ENCODE measurements around the gene MCTP2. TPM values are rescaled to one million over a fixed set of nuclear protein-coding genes. Genes with fewer than 3 reads are reported as not detected.

MCTP2 gene
- total and polyA plus RNA-seq, 2 of the 8 experiments (the other 6 are each of a cell fraction or from before 2014, with no cell fraction given): 3.4 to 4.5 TPM

DNA sequence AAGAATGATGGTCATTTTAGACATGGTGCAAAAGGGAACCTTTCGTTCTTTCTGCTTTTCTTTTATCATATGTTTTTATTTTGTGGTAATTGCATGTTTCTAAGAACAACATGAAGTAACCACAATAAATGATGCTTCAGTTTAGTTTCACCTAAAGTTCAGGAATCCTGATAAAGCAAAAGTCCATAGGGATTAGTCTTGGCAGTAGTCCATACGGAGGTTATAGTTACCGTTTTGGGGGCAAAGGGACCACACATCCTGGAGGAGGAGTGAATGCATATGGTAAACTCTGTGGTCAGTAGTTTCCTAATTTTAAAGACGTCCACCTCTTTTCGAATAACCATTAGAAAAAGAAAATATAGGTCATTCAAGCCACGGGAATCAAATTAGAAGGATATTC is 141.5 kb downstream of the MCTP2 start:
- H3K4ac ChIP-seq (replicated peaks; ENCODE audit: insufficient read length, low read depth, low read length): no peak overlapping the region
- no peak overlapping the region for H2BK5ac ChIP-seq (ENCODE audit: low read depth, low read length)
- no peak overlapping the region for H3K27ac ChIP-seq (ENCODE audit: low read depth, low read length)
- no peak overlapping the region for H4K5ac ChIP-seq (ENCODE audit: insufficient read length, low read depth, low read length)
- no peak overlapping the region for H4K8ac ChIP-seq (ENCODE audit: extremely low read depth, insufficient read depth, low read length)
- WGBS, 2 experiments (ENCODE audit: extremely low coverage in 1 of 2, insufficient coverage in 1 of 2, insufficient read length in 1 of 2, insufficient replicate concordance in 2 of 2, low coverage in 1 of 2, low lambda C conversion rate in 2 of 2, missing lambda C conversion rate in 1 of 2): 81% methylated on average over 6 of the region's 6 CpGs; no CpG with 5 or more reads in 1 of the 2 experiments
- no peaks in the 10 kb centered on the region for H3K27me3 ChIP-seq (replicated peaks in 1 of 4; ENCODE audit: control insufficient read depth in 3 of 4, extremely low read depth in 1 of 4, insufficient read depth in 3 of 4, low read length in 3 of 4)
- POLR2A ChIA-PET (ENCODE audit: partially characterized antibody): no interaction called here
- no peak overlapping the region for H3K4me2 ChIP-seq (ENCODE audit: insufficient read depth in 1 of 2, low read depth in 2 of 2, low read length in 2 of 2)
- no peak overlapping the region for H3K23ac ChIP-seq (ENCODE audit: insufficient read length)
- H4K91ac ChIP-seq (replicated peaks; ENCODE audit: insufficient read length, low read length): no peak overlapping the region
- H3K4me1 ChIP-seq (replicated peaks in 1 of 4; ENCODE audit: control insufficient read depth in 3 of 4, insufficient read depth in 4 of 4, low read length in 3 of 4): no peaks in the 10 kb centered on the region
- H3K9me3 ChIP-seq (ENCODE audit: insufficient read depth in 2 of 2, low read depth in 1 of 2, low read length in 1 of 2): no peaks in the 10 kb centered on the region
- H3K23me2 ChIP-seq (ENCODE audit: low read depth, low read length): no peaks in the 10 kb centered on the region
- no peak overlapping the region for H3K18ac ChIP-seq (ENCODE audit: extremely low read depth, low read length)
- H3K56ac ChIP-seq (replicated peaks; ENCODE audit: insufficient read length, low read depth, low read length): no peak overlapping the region
- CTCF ChIA-PET (ENCODE audit: partially characterized antibody): interaction anchor here (0.6 to 0.9 kb wide), 2 partner anchors 210 to 298 kb away, joined by 3 read pairs; no protein-coding TSS in a partner anchor
- FAIRE-seq (no peak), DNase-seq (ENCODE audit: low read depth in 1 of 2, low spot score in 2 of 2) (no peak)
- no peak overlapping the region for H2BK20ac ChIP-seq (ENCODE audit: low read length)
- no peak overlapping the region for H2BK120ac ChIP-seq (replicated peaks; ENCODE audit: low read depth, low read length)
- H2AK5ac ChIP-seq (ENCODE audit: low read depth, low read length): no peak overlapping the region
- H3K14ac ChIP-seq (ENCODE audit: insufficient read length): no peak overlapping the region
- H4K20me1 ChIP-seq (replicated peaks in 1 of 2; ENCODE audit: control insufficient read depth in 1 of 2, insufficient read depth in 2 of 2, low read length in 2 of 2): no peaks in the 10 kb centered on the region
- H2BK15ac ChIP-seq (ENCODE audit: low read length): no peak overlapping the region
- H3K79me2 ChIP-seq (ENCODE audit: control insufficient read depth in 1 of 2, insufficient read depth in 2 of 2, low read length in 2 of 2): no peaks in the 10 kb centered on the region
- no peaks in the 10 kb centered on the region for H3K79me1 ChIP-seq (ENCODE audit: low read depth, low read length)
- H3K4me3 ChIP-seq (ENCODE audit: extremely low read depth in 1 of 4, insufficient read depth in 2 of 4, low read depth in 3 of 4, low read length in 4 of 4): no peak overlapping the region
- H3K36me3 ChIP-seq (ENCODE audit: control insufficient read depth in 2 of 4, insufficient read depth in 4 of 4, low read length in 3 of 4): no peaks in the 10 kb centered on the region
- no peak overlapping the region for H2AFZ ChIP-seq (ENCODE audit: low read length)
- no peak overlapping the region for H2BK12ac ChIP-seq (ENCODE audit: low read depth, low read length)
- H3K9ac ChIP-seq (replicated peaks in 1 of 4; ENCODE audit: extremely low read depth in 1 of 4, low read depth in 3 of 4, low read length in 3 of 4): no peak overlapping the region
- TF ChIP-seq GTF2F1 (IDR thresholded peaks at IDR 0.05; ENCODE audit: borderline replicate concordance, low read depth, low read length) (no peak), SP1 (IDR thresholded peaks at IDR 0.05; ENCODE audit: low read depth, low read length) (no peak), TEAD4 (IDR thresholded peaks at IDR 0.05; ENCODE audit: low read depth, low read length) (no peak), ZNF274 (IDR thresholded peaks at IDR 0.05; ENCODE audit: borderline replicate concordance, extremely low read depth, low read length) (no peak), TAF1 (IDR thresholded peaks at IDR 0.05; ENCODE audit: low read depth, low read length) (no peak), KDM1A (IDR thresholded peaks at IDR 0.05; ENCODE audit: borderline replicate concordance, low read length) (no peak), TAF7 (optimal IDR thresholded peaks at IDR 0.05; ENCODE audit: borderline replicate concordance, low read depth, low read length) (no peak), KDM5A (IDR thresholded peaks at IDR 0.05; ENCODE audit: low read length) (no peak), BCL11A (IDR thresholded peaks at IDR 0.05; ENCODE audit: low read depth in 2 of 2, low read length in 2 of 2) (no peak), BRCA1 (IDR thresholded peaks at IDR 0.05; ENCODE audit: low read depth, low read length) (no peak), BACH1 (IDR thresholded peaks at IDR 0.05; ENCODE audit: low read length) (no peak), ASH2L (IDR thresholded peaks at IDR 0.05; ENCODE audit: low read length) (no peak)
